PC-3 (cell line): ENCODE data around the gene RPL36A. TPM values are rescaled to one million over a fixed set of nuclear protein-coding genes. Genes with fewer than 3 reads are reported as not detected.

Experiments used
- ATAC-seq: fragments of 200-7000 bp; cut with Tn5 transposase; 2 replicates; pipeline ENCODE4 v1.9.1; 2020; ENCODE audit warnings: mild to moderate bottlenecking, moderate library complexity
- BruUV-seq: library from RNA; stranded (reverse); fragments of 400-500 nt; replicated peaks from 2 replicates; lab custom pipeline; 2021; lab: Mats Ljungman, UMichigan
- CTCF ChIA-PET: fragments of 300-600 bp; sonication (Branson Sonifier 250); formaldehyde crosslinking; loops from one replicate; lab custom pipeline; 2022; ENCODE audit warnings: antibody characterized with exemption; lab: Charles Lee
- POLR2A ChIA-PET: fragments of 300-600 bp; sonication (Branson Sonifier 250); formaldehyde crosslinking; loops from one replicate; lab custom pipeline; 2022; ENCODE audit warnings: antibody characterized with exemption; ENCODE audit not compliant: unreplicated experiment; lab: Charles Lee
- DNase-seq: peaks from one replicate; pipeline ENCODE4 v3.0.0-alpha.2; 2015
- H2AFZ ChIP-seq: fragments of 300-600 bp; sonication (generic); 2 replicates; pipeline ENCODE4 v1.6.0; 2016; ENCODE audit warnings: antibody characterized with exemption, low read length
- H3F3A ChIP-seq: fragments of 300-600 bp; sonication (generic); one replicate; pipeline ENCODE4 v1.6.0; 2017; ENCODE audit warnings: antibody characterized with exemption, low read length, control low read depth, mild to moderate bottlenecking; ENCODE audit not compliant: unreplicated experiment
- H3K27ac ChIP-seq: fragments of 300-600 bp; sonication (generic); 2 replicates; pipeline ENCODE4 v1.5.1; 2016; ENCODE audit warnings: mild to moderate bottlenecking, low read length
- H3K27me3 ChIP-seq: fragments of 300-600 bp; sonication (generic); 2 replicates; pipeline ENCODE4 v1.6.1; 2016; ENCODE audit warnings: low read length, mixed read lengths
- H3K36me3 ChIP-seq: fragments of 300-600 bp; sonication (generic); 2 replicates; pipeline ENCODE4 v1.6.1; 2016; ENCODE audit warnings: low read depth, mixed run types, low read length, mixed read lengths
- H3K4me1 ChIP-seq: fragments of 300-600 bp; sonication (generic); 2 replicates; pipeline ENCODE4 v1.5.1; 2016; ENCODE audit warnings: low read length; ENCODE audit not compliant: insufficient read depth
- H3K4me2 ChIP-seq: fragments of 300-600 bp; sonication (generic); 2 replicates; pipeline ENCODE4 v1.6.0; 2016; ENCODE audit warnings: low read length
- H3K4me3 ChIP-seq: fragments of 300-600 bp; sonication (generic); 2 replicates; pipeline ENCODE4 v1.5.1; 2016; ENCODE audit warnings: mild to moderate bottlenecking, low read length, mixed read lengths
- H3K79me2 ChIP-seq: fragments of 300-600 bp; sonication (generic); 2 replicates; pipeline ENCODE4 v1.6.1; 2017; ENCODE audit warnings: low read length, mixed read lengths
- H3K9ac ChIP-seq: fragments of 300-600 bp; sonication (generic); 2 replicates; pipeline ENCODE4 v1.6.0; 2016; ENCODE audit warnings: mild to moderate bottlenecking, low read length
- H3K9me2 ChIP-seq: fragments of 300-600 bp; sonication (generic); replicated peaks from 2 replicates; pipeline ENCODE4 v1.6.1; 2016; ENCODE audit warnings: mixed run types, low read length, mixed read lengths
- H3K9me3 ChIP-seq: fragments of 300-600 bp; sonication (generic); 2 replicates; pipeline ENCODE4 v1.6.1; 2016; ENCODE audit warnings: low read length, mixed read lengths
- H4K20me1 ChIP-seq: fragments of 300-600 bp; sonication (generic); 2 replicates; pipeline ENCODE4 v1.6.1; 2016; ENCODE audit warnings: low read length, mixed read lengths
- EZH2 ChIP-seq: fragments of 300-600 bp; sonication (generic); IDR thresholded peaks from one replicate; pipeline ENCODE4 v1.6.1; 2017; ENCODE audit warnings: antibody characterized with exemption, mild to moderate bottlenecking, low read length; ENCODE audit not compliant: unreplicated experiment
- EZH2phosphoT487 ChIP-seq: fragments of 300-600 bp; sonication (generic); IDR thresholded peaks from 2 replicates; pipeline ENCODE4 v1.6.1; 2018; ENCODE audit warnings: mild to moderate bottlenecking, antibody characterized with exemption, low read length, borderline replicate concordance
- intact Hi-C: fragments of 100-400 bp; cut with micrococcal nuclease; formaldehyde crosslinking; loops from 2 replicates; pipeline ENCODE4 v1.9.0; 2023
- total RNA-seq: library from RNA; depleted of rRNA; stranded (reverse); fragments of >200 nt; gene quantifications from 2 replicates; pipeline ENCODE4 v1.2.3, GENCODE V29; 2014
- TF ChIP-seq, protein P1 (sequence below): fragments of 300-600 bp; sonication (generic); conservative IDR thresholded peaks from 2 replicates; pipeline ENCODE4 v1.5.1; 2017; ENCODE audit warnings: antibody characterized with exemption, low read depth, mild to moderate bottlenecking, low read length

Gene RPL36A
- total RNA-seq, 1 experiment from 2014 or later: 914 TPM

DNA sequence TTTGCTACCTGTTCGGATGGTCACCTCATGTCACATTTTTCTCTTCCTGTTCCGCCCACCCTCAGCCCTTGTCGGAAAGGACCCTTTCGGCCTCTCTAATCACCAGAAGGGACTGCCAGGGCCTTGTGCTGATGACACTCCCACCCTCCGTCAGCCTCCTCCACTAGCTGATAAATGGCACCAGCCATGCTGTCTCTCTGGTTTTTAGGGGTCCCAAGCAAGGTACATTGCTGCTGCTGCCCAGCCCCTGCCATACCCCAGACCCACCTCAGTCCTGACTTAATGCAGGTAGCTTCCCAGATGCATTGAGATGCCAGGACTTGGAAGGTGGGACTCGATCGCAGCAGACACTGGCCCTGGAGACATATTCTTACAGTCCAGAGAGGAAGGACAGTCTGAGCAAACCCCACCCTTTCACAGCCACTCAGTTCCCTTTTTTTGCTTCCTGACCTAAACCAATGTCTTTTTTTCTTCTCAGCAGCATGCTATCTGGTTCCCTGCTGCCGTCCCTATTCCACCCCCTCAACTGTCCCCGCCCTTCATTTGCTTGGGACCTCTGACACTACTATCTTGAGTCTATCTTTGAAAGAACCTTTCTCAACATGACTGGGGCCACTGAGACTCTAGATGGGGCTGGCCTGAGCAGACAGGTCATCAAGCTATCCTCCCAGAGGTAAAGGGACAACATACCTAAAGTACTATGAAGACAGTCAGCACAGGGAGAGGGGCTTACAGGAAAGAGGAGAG lies 4.8 kb upstream of the RPL36A start, which contains the start of gene BTK:
BTK (minus strand) TSS at position 397 of the 747 bp plus-strand sequence. CDS start 10,907 bp downstream, outside the sequence.
- Histone ChIP-seq H3K9me2 (no peaks in the 10 kb centered on the region), H3K27ac (no peak within 1 kb of the TSS), H3K9ac (no peak within 1 kb of the TSS), H3K36me3 (no peaks in the 10 kb centered on the region), H3K79me2 (peaks cover 2% of the 10 kb centered on the region), H3K4me1 (0 out of 2 replicates have a peak, but pooled peaks cover 5% of the 10 kb centered on the region), H3K9me3 (no peaks in the 10 kb centered on the region), H4K20me1 (no peaks in the 10 kb centered on the region), H2AFZ (no peak within 1 kb of the TSS), H3K4me2 (no peak within 1 kb of the TSS), H3F3A (no peaks in the 10 kb centered on the region), H3K27me3 (no peaks in the 10 kb centered on the region), H3K4me3 (no peak within 1 kb of the TSS)
- DNase-seq: no peak
- BruUV-seq: no TSS peak
- POLR2A ChIA-PET: no interaction called here
- CTCF ChIA-PET: no interaction called here
- intact Hi-C loops: no loop called here
- TF ChIP-seq EZH2: no peak
- TF ChIP-seq, protein P1, sequence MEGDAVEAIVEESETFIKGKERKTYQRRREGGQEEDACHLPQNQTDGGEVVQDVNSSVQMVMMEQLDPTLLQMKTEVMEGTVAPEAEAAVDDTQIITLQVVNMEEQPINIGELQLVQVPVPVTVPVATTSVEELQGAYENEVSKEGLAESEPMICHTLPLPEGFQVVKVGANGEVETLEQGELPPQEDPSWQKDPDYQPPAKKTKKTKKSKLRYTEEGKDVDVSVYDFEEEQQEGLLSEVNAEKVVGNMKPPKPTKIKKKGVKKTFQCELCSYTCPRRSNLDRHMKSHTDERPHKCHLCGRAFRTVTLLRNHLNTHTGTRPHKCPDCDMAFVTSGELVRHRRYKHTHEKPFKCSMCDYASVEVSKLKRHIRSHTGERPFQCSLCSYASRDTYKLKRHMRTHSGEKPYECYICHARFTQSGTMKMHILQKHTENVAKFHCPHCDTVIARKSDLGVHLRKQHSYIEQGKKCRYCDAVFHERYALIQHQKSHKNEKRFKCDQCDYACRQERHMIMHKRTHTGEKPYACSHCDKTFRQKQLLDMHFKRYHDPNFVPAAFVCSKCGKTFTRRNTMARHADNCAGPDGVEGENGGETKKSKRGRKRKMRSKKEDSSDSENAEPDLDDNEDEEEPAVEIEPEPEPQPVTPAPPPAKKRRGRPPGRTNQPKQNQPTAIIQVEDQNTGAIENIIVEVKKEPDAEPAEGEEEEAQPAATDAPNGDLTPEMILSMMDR: no peak
- no peak for TF ChIP-seq EZH2phosphoT487
- no peak for ATAC-seq

- intact Hi-C loops: no loop called here
- H3F3A ChIP-seq: no peaks in the 10 kb centered on the region
- no peaks in the 10 kb centered on the region for H3K9me2 ChIP-seq
- H2AFZ ChIP-seq: no peak overlapping the region
- H3K9ac ChIP-seq: no peak overlapping the region
- no peaks in the 10 kb centered on the region for H4K20me1 ChIP-seq
- H3K27ac ChIP-seq: no peak overlapping the region
- H3K4me2 ChIP-seq: no peak overlapping the region
- H3K27me3 ChIP-seq: no peaks in the 10 kb centered on the region
- TF ChIP-seq EZH2 (no peak), EZH2phosphoT487 (no peak)
- TF ChIP-seq, protein P1: no peak
- H3K79me2 ChIP-seq: peaks cover 7% of the 10 kb centered on the region
- ATAC-seq (no peak), DNase-seq (no peak)
- CTCF ChIA-PET: no interaction called here
- POLR2A ChIA-PET: no interaction called here
- H3K36me3 ChIP-seq: 0 out of 2 replicates have a peak, but pooled peaks cover under 1% of the 10 kb centered on the region
- H3K4me1 ChIP-seq: 0 out of 2 replicates have a peak, but pooled peaks cover 5% of the 10 kb centered on the region
- H3K4me3 ChIP-seq: no peak overlapping the region
- H3K9me3 ChIP-seq: no peaks in the 10 kb centered on the region
- BruUV-seq: no TSS peak
These were observed 4.3 kb upstream of the RPL36A start for GRCh38 chrX:101386542-101386885.

- Histone ChIP-seq H3K9me2 (no peaks in the 10 kb centered on the region), H3K4me1 (peaks cover 21% of the 10 kb centered on the region), H3K27me3 (no peaks in the 10 kb centered on the region), H2AFZ (no peak overlapping the region), H3K36me3 (peaks cover 20% of the 10 kb centered on the region), H3F3A (no peaks in the 10 kb centered on the region), H3K9ac (no peak overlapping the region), H4K20me1 (peaks cover 11% of the 10 kb centered on the region; the same call in 1 of the 2 replicates), H3K9me3 (no peaks in the 10 kb centered on the region), H3K79me2 (peaks cover 28% of the 10 kb centered on the region), H3K4me3 (no peak overlapping the region), H3K4me2 (no peak overlapping the region), H3K27ac (no peak overlapping the region)
- POLR2A ChIA-PET: no interaction called here
- TF ChIP-seq EZH2: no peak
- TF ChIP-seq EZH2phosphoT487: no peak
- TF ChIP-seq, protein P1: no peak
- no peak for DNase-seq
- intact Hi-C loops: no loop called here
- CTCF ChIA-PET: no interaction called here
- no TSS peak for BruUV-seq
- no peak for ATAC-seq
These were observed 2.2 kb upstream of the RPL36A start for GRCh38 chrX:101388604-101389003.
